Endothelial cell (in vitro differentiated cells): ENCODE results near the gene COL4A1. TPM values are rescaled to one million over a fixed set of nuclear protein-coding genes. Genes with fewer than 3 reads are reported as not detected.
"Not testable (repeated sequence)": the region's sequence is repeated elsewhere in the genome, so short reads cannot be mapped to it uniquely, and the experiment has no call there.

Experiments
- DNase-seq: peaks from one replicate; pipeline ENCODE4 v3.0.0; 2021; ENCODE audit warnings: low spot score
- H3K27ac Mint-ChIP-seq: one replicate; pipeline ENCODE4 v1.8.0; 2021; ENCODE audit warnings: mixed read lengths, inconsistent platforms; ENCODE audit not compliant: unreplicated experiment
- H3K27me3 Mint-ChIP-seq: one replicate; pipeline ENCODE4 v1.8.0; 2021; ENCODE audit warnings: mild to moderate bottlenecking, moderate library complexity, mixed read lengths, inconsistent platforms; ENCODE audit not compliant: unreplicated experiment
- H3K36me3 Mint-ChIP-seq: one replicate; pipeline ENCODE4 v1.8.0; 2021; ENCODE audit warnings: mild to moderate bottlenecking, low read depth, mixed read lengths, inconsistent platforms; ENCODE audit not compliant: unreplicated experiment
- H3K4me1 Mint-ChIP-seq: one replicate; pipeline ENCODE4 v1.8.0; 2021; ENCODE audit warnings: mild to moderate bottlenecking, mixed read lengths, inconsistent platforms; ENCODE audit not compliant: unreplicated experiment
- H3K4me3 Mint-ChIP-seq: one replicate; pipeline ENCODE4 v1.8.0; 2021; ENCODE audit warnings: mild to moderate bottlenecking, mixed read lengths, inconsistent platforms; ENCODE audit not compliant: unreplicated experiment
- H3K9me3 Mint-ChIP-seq: one replicate; pipeline ENCODE4 v1.8.0; 2021; ENCODE audit warnings: mixed read lengths, inconsistent platforms; ENCODE audit not compliant: unreplicated experiment
- total RNA-seq: library from RNA; stranded (reverse); fragmentation: NEBNext Ultra II Directional; extraction: Animal tissue kit (Norgen Biotek cat#: 25700); gene quantifications from one replicate; pipeline ENCODE4 v1.2.1, GENCODE V29; 2021; ENCODE audit not compliant: unreplicated experiment
- TF ChIP-seq, protein P1 (sequence below): fragments of 200-600 bp; sonication (generic); IDR thresholded peaks from one replicate; pipeline ENCODE4 v1.5.0; 2021; ENCODE audit warnings: antibody characterized with exemption; ENCODE audit not compliant: unreplicated experiment

Gene COL4A1
- total RNA-seq, 1 donor from 2014 or later: 2,720 TPM

DNA sequence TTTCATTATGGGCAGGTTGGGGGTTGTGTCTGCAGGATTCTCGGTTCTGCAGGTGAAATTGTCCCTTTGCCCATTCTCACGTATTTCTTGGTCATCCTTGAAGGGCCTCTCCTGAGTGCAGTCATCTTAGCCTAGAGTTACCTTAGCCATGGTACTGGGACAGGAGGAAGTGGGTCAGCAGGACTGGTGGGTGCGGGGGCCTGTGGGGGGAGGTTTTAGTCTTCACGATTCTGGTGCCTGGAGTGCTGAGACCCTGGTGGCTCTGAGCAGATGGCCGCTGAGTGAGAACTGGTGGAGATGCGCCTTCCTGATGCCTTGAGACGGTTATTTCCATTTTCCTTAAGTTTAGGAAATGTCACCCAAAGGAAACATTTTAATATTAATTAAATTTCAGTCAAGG, 12.0 kb upstream of the COL4A1 start:
- Mint-ChIP-seq H3K36me3 (peaks cover 68% of the 10 kb centered on the region), H3K27ac (peak overlapping the region; percentile 95)

GRCh38 chr13:110317496-110318195, 10.7 kb upstream of the COL4A1 start:
- H3K36me3 Mint-ChIP-seq: peaks cover 68% of the 10 kb centered on the region
- H3K9me3 Mint-ChIP-seq: no peaks in the 10 kb centered on the region
- peaks cover 84% of the 10 kb centered on the region for H3K4me1 Mint-ChIP-seq
- H3K4me3 Mint-ChIP-seq: peak overlapping the region; percentile 78
- DNase-seq: no peak
- TF ChIP-seq, protein P1, sequence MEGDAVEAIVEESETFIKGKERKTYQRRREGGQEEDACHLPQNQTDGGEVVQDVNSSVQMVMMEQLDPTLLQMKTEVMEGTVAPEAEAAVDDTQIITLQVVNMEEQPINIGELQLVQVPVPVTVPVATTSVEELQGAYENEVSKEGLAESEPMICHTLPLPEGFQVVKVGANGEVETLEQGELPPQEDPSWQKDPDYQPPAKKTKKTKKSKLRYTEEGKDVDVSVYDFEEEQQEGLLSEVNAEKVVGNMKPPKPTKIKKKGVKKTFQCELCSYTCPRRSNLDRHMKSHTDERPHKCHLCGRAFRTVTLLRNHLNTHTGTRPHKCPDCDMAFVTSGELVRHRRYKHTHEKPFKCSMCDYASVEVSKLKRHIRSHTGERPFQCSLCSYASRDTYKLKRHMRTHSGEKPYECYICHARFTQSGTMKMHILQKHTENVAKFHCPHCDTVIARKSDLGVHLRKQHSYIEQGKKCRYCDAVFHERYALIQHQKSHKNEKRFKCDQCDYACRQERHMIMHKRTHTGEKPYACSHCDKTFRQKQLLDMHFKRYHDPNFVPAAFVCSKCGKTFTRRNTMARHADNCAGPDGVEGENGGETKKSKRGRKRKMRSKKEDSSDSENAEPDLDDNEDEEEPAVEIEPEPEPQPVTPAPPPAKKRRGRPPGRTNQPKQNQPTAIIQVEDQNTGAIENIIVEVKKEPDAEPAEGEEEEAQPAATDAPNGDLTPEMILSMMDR: no peak
- peak overlapping the region; percentile 95 for H3K27ac Mint-ChIP-seq
- H3K27me3 Mint-ChIP-seq: peaks cover 20% of the 10 kb centered on the region

More for the DNA sequence above, 12.0 kb upstream of the COL4A1 start:
- peaks cover 21% of the 10 kb centered on the region for H3K27me3 Mint-ChIP-seq
- DNase-seq: no peak
- H3K4me1 Mint-ChIP-seq: peaks cover 89% of the 10 kb centered on the region
- no peaks in the 10 kb centered on the region for H3K9me3 Mint-ChIP-seq
- H3K4me3 Mint-ChIP-seq: no peak overlapping the region
- TF ChIP-seq, protein P1: no peak

- no peaks in the 10 kb centered on the region for H3K9me3 Mint-ChIP-seq
- H3K4me1 Mint-ChIP-seq: peaks cover 84% of the 10 kb centered on the region
- peaks cover 69% of the 10 kb centered on the region for H3K36me3 Mint-ChIP-seq
- peaks cover 19% of the 10 kb centered on the region for H3K27me3 Mint-ChIP-seq
- peak overlapping the region; percentile 78 for H3K4me3 Mint-ChIP-seq
- no peak for DNase-seq
- peak overlapping the region; percentile 64 for H3K27ac Mint-ChIP-seq
- TF ChIP-seq, protein P1: no peak
Measured at GRCh38 chr13:110317093-110317492, 10.1 kb upstream of the COL4A1 start.

- H3K36me3 Mint-ChIP-seq: peaks cover 63% of the 10 kb centered on the region
- H3K4me1 Mint-ChIP-seq: peaks cover 80% of the 10 kb centered on the region
- peaks cover 18% of the 10 kb centered on the region for H3K27me3 Mint-ChIP-seq
- DNase-seq: no peak
- TF ChIP-seq, protein P1: no peak
- H3K4me3 Mint-ChIP-seq: no peak overlapping the region
- peak overlapping the region; percentile 59 for H3K27ac Mint-ChIP-seq
- no peaks in the 10 kb centered on the region for H3K9me3 Mint-ChIP-seq
Measured at GRCh38 chr13:110316196-110316595, 9.2 kb upstream of the COL4A1 start.

DNA sequence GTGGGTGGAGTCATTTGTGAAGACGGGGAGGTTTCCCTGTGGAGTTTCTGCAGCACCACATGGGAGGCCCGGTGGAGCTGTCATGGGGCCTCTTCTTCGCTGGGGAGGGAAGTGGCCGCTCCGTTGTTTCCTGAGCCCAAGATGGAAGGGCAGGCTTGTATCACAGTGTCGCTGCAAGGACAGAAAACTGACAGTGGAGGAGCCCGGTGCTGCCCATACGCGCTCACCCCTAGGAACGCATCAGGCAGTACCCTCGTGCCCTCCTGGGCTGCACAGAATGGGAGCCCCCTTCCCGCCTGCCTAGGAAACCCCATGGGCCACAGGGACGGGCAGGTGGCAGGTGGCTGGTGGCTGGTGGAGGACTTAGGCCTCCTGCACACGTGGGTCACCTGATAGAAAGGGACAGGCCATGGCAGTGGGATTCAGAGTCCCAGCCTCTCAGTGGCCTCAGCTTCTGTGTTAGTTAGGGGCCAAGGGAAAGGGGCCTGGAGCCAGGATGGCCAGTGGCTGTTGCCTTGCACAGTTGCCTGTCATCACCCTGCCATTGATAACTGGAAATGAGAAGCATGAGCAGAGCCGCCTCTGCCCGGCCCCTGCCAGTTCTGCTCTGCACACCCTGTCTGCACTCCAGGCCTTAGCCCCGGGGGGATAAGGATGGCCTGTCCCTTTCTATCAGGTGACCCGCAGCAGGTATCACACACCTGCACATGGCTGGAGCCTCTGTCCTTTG, 7.7 kb upstream of the COL4A1 start:
- H3K36me3 Mint-ChIP-seq: peaks cover 69% of the 10 kb centered on the region
- H3K27ac Mint-ChIP-seq: no peak overlapping the region
- no peak for DNase-seq
- H3K27me3 Mint-ChIP-seq: peaks cover 18% of the 10 kb centered on the region
- TF ChIP-seq, protein P1: no peak
- H3K9me3 Mint-ChIP-seq: no peaks in the 10 kb centered on the region
- H3K4me1 Mint-ChIP-seq: peaks cover 84% of the 10 kb centered on the region
- H3K4me3 Mint-ChIP-seq: peak overlapping the region; percentile 87

GRCh38 chr13:110313733-110314132, 6.8 kb upstream of the COL4A1 start:
- Mint-ChIP-seq H3K4me1 (peaks cover 82% of the 10 kb centered on the region), H3K27me3 (peaks cover 20% of the 10 kb centered on the region), H3K36me3 (peaks cover 66% of the 10 kb centered on the region), H3K27ac (peak overlapping the region; percentile 26), H3K4me3 (peak overlapping the region; percentile 87)
- not testable (repeated sequence) for DNase-seq, H3K9me3 Mint-ChIP-seq

DNA sequence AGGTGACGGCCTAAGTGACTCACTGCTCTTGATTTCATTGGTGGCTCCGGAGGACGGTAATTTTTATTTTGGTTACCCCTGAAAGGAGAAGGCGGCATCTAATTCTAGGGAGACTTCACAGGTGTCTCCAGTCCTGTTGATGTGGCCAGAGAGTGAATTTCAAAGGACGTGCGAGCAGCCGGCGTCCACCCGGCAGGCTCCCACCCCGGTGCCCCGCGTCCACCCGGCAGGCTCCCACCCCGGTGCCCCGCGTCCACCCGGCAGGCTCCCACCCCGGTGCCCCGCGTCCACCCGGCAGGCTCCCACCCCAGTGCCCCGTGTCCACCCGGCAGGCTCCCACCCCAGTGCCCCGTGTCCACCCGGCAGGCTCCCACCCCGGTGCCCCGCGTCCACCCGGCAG, 6.3 kb upstream of the COL4A1 start:
- H3K27ac Mint-ChIP-seq, H3K9me3 Mint-ChIP-seq, DNase-seq: not testable (repeated sequence)
- peak overlapping the region; percentile 77 for H3K4me3 Mint-ChIP-seq
- peaks cover 24% of the 10 kb centered on the region for H3K27me3 Mint-ChIP-seq
- peaks cover 82% of the 10 kb centered on the region for H3K4me1 Mint-ChIP-seq
- peaks cover 70% of the 10 kb centered on the region for H3K36me3 Mint-ChIP-seq
